ENCODE results near the gene DDAH1. TPM values are rescaled to one million over a fixed set of nuclear protein-coding genes. Genes with fewer than 3 reads are reported as not detected.

The DDAH1 gene
- total RNA-seq = not detected

GRCh38 chr1:85465099-85465785, at the start of gene DDAH1:
TSS of gene DDAH1 (minus strand) at chr1:85465159. CDS start at chr1:85465045, 114 bp downstream.

GRCh38 chr1:85276215-85276977, 188.6 kb downstream of the DDAH1 start, which contains the start of gene BCL10:
TSS of gene BCL10 (minus strand) at chr1:85276632. CDS start at chr1:85276352, 280 bp downstream.

Other genes starting within 250 kb of the DDAH1 start
- 10 to 100 TPM; 23.2 to 25.2 TPM for gene C1orf52, start 205.5 kb downstream of the DDAH1 start, total RNA-seq
- gene BCL10, start 188.5 kb downstream of the DDAH1 start, total RNA-seq = 10 to 100 TPM; 29.1 to 29.6 TPM
- not detected for gene CCN1, start 115.6 kb upstream of the DDAH1 start, total RNA-seq
- gene ZNHIT6, start 243.3 kb upstream of the DDAH1 start, total RNA-seq = 10 to 100 TPM; 16.6 to 17.2 TPM

All from activated naive CD4-positive, alpha-beta T cell treated with anti-CD3 and anti-CD28 coated beads, Interleukin-2, amount 10 ng/mL, durations not matched to agents 5 hours and 36 hours (primary cell).